ENCODE data around the gene NPTX2.

DNA sequence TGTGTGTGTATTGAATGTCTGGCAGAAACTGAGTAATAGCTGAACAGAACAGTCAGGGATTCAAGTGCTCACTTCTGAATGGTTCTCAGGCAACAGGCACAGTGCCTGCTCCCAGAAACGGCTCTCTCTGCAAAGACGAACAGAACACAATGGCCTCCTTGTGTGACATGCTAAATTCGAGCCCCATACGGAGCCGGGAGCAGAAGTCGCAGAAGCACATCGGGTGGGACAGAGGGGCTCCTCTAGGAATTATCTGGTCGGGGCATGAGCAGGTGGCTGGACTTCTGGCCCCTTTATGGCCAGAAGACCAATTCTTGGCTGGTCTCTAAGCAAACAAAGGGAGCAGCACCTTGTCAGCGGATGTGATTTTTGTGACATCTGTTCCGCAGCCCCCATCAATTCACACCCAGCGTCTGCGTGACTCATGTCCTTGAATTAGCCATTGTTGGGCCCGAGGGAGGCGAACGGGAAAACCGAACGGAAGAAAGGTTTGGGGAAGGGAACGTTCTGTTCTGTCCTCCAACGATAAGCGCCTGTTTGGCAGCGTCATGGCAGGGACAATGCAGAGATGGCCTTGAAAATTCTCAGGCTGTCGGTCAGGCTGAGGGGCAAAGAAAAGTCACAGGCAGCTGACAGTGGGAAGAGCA lies 47.3 kb upstream of the NPTX2 start:
- TF ChIP-seq, protein P1, sequence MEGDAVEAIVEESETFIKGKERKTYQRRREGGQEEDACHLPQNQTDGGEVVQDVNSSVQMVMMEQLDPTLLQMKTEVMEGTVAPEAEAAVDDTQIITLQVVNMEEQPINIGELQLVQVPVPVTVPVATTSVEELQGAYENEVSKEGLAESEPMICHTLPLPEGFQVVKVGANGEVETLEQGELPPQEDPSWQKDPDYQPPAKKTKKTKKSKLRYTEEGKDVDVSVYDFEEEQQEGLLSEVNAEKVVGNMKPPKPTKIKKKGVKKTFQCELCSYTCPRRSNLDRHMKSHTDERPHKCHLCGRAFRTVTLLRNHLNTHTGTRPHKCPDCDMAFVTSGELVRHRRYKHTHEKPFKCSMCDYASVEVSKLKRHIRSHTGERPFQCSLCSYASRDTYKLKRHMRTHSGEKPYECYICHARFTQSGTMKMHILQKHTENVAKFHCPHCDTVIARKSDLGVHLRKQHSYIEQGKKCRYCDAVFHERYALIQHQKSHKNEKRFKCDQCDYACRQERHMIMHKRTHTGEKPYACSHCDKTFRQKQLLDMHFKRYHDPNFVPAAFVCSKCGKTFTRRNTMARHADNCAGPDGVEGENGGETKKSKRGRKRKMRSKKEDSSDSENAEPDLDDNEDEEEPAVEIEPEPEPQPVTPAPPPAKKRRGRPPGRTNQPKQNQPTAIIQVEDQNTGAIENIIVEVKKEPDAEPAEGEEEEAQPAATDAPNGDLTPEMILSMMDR (conservative IDR thresholded peaks at IDR 0.05; ENCODE audit: low read length): no peak
- no peak for TF ChIP-seq EZH2phosphoT487 (IDR thresholded peaks at IDR 0.05; ENCODE audit: borderline replicate concordance, low read depth, low read length)

All from OCI-LY7 (cell line).